22Rv1 (cell line): ENCODE data around the gene PRCP.

ENCODE experiments used
- H3K27ac ChIP-seq: fragments of 450-650 bp; 2 replicates; pipeline ENCODE4 v1.5.1; 2017
- CTCF ChIP-seq: fragments of 450-650 bp; IDR thresholded peaks from 2 replicates; pipeline ENCODE4 v1.5.1; 2017; ENCODE audit warnings: mild to moderate bottlenecking
- ZFX ChIP-seq: fragments of 450-650 bp; IDR thresholded peaks from 2 replicates; pipeline ENCODE4 v1.6.1; 2017; ENCODE audit warnings: antibody characterized with exemption, borderline replicate concordance

PRCP gene

GRCh38 chr11:82899186-82899820, 927 bp downstream of the PRCP start:
- TF ChIP-seq CTCF (no peak), ZFX (no peak)
- no peak overlapping the region for H3K27ac ChIP-seq

- TF ChIP-seq CTCF (no peak), ZFX (no peak)
- H3K27ac ChIP-seq = no peak overlapping the region
These were observed 2.0 kb downstream of the PRCP start for GRCh38 chr11:82898241-82898640.

GRCh38 chr11:82896183-82896582, 4.0 kb downstream of the PRCP start:
- H3K27ac ChIP-seq = no peak overlapping the region
- TF ChIP-seq ZFX (no peak), CTCF (no peak)

GRCh38 chr11:82895437-82896091, 4.7 kb downstream of the PRCP start:
- TF ChIP-seq CTCF (no peak), ZFX (no peak)
- no peak overlapping the region for H3K27ac ChIP-seq

- no peak overlapping the region for H3K27ac ChIP-seq
- no peak for TF ChIP-seq CTCF
- TF ChIP-seq ZFX = no peak
These were observed 7.5 kb downstream of the PRCP start for GRCh38 chr11:82892611-82893169.

GRCh38 chr11:82890936-82891335, 9.3 kb downstream of the PRCP start:
- no peak for TF ChIP-seq CTCF
- TF ChIP-seq ZFX = no peak
- H3K27ac ChIP-seq = no peak overlapping the region

GRCh38 chr11:82890002-82890341, 10.3 kb downstream of the PRCP start:
- TF ChIP-seq CTCF (no peak), ZFX (no peak)
- H3K27ac ChIP-seq = no peak overlapping the region
